ENCODE results near the gene IVNS1ABP.

DNA sequence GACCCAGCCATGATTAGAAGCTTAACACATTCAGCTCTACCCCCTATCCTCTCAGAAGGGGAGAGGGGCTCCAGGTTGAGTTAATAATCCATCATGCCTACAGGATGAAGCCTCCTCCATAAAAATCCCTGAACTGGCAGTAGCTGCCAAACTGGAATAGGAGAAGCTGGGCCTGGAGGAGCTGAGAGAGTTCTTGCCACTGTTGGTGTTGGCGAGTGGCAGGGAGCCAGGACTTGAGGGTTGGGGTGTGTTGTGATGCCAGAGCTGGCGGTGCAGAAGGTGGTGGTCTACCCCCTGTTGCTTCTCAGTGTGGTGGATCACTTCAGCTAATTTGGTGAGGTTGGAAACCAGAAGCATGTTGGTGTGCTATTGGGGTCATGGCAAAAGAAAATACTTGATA is 36.5 kb downstream of the IVNS1ABP start:
- TF ChIP-seq DIDO1 (tag; IDR thresholded peaks at IDR 0.05; ENCODE audit: low read depth): no peak
- TF ChIP-seq, protein P1, sequence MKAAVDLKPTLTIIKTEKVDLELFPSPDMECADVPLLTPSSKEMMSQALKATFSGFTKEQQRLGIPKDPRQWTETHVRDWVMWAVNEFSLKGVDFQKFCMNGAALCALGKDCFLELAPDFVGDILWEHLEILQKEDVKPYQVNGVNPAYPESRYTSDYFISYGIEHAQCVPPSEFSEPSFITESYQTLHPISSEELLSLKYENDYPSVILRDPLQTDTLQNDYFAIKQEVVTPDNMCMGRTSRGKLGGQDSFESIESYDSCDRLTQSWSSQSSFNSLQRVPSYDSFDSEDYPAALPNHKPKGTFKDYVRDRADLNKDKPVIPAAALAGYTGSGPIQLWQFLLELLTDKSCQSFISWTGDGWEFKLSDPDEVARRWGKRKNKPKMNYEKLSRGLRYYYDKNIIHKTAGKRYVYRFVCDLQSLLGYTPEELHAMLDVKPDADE (conservative IDR thresholded peaks at IDR 0.05; ENCODE audit: control insufficient read depth, low read depth, low read length): no peak
- TF ChIP-seq, protein P2, sequence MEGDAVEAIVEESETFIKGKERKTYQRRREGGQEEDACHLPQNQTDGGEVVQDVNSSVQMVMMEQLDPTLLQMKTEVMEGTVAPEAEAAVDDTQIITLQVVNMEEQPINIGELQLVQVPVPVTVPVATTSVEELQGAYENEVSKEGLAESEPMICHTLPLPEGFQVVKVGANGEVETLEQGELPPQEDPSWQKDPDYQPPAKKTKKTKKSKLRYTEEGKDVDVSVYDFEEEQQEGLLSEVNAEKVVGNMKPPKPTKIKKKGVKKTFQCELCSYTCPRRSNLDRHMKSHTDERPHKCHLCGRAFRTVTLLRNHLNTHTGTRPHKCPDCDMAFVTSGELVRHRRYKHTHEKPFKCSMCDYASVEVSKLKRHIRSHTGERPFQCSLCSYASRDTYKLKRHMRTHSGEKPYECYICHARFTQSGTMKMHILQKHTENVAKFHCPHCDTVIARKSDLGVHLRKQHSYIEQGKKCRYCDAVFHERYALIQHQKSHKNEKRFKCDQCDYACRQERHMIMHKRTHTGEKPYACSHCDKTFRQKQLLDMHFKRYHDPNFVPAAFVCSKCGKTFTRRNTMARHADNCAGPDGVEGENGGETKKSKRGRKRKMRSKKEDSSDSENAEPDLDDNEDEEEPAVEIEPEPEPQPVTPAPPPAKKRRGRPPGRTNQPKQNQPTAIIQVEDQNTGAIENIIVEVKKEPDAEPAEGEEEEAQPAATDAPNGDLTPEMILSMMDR (IDR thresholded peaks at IDR 0.05 in 2 of 3, conservative IDR thresholded peaks at IDR 0.05 in 1 of 3; ENCODE audit: insufficient read depth in 2 of 3, low read depth in 1 of 3, low read length in 3 of 3): no peak
- TF ChIP-seq SP1 (CRISPR knock-in tag; IDR thresholded peaks at IDR 0.05): no peak
- TF ChIP-seq, protein P3, sequence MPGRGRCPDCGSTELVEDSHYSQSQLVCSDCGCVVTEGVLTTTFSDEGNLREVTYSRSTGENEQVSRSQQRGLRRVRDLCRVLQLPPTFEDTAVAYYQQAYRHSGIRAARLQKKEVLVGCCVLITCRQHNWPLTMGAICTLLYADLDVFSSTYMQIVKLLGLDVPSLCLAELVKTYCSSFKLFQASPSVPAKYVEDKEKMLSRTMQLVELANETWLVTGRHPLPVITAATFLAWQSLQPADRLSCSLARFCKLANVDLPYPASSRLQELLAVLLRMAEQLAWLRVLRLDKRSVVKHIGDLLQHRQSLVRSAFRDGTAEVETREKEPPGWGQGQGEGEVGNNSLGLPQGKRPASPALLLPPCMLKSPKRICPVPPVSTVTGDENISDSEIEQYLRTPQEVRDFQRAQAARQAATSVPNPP (IDR thresholded peaks at IDR 0.05; ENCODE audit: borderline replicate concordance, insufficient read depth, insufficient read length): no peak
- TF ChIP-seq ILF3 (IDR thresholded peaks at IDR 0.05; ENCODE audit: borderline replicate concordance): no peak
- TF ChIP-seq, protein P4, sequence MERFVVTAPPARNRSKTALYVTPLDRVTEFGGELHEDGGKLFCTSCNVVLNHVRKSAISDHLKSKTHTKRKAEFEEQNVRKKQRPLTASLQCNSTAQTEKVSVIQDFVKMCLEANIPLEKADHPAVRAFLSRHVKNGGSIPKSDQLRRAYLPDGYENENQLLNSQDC (CRISPR knock-in tag; IDR thresholded peaks at IDR 0.05): no peak
- no peak for TF ChIP-seq POLR2AphosphoS2 (IDR thresholded peaks at IDR 0.05; ENCODE audit: low read length)
